ENCODE results near the gene DHX15.

DHX15 gene

GRCh38 chr4:24535399-24535798, 49.0 kb downstream of the DHX15 start:
- H3K4me1 ChIP-seq (ENCODE audit: control insufficient read depth, low read length) = no peaks in the 10 kb centered on the region
- peaks cover 72% of the 10 kb centered on the region for H3K79me2 ChIP-seq (ENCODE audit: control insufficient read depth, low read length)
- peaks cover 95% of the 10 kb centered on the region for H3K36me3 ChIP-seq (ENCODE audit: control insufficient read depth, low read length)
- no peaks in the 10 kb centered on the region for H3K27me3 ChIP-seq (ENCODE audit: control insufficient read depth, low read length)
- no peaks in the 10 kb centered on the region for H3K9me3 ChIP-seq (ENCODE audit: control insufficient read depth, insufficient read depth, low read length)
- no peak overlapping the region for H3K27ac ChIP-seq (ENCODE audit: low read depth, low read length)
- peaks cover 4% of the 10 kb centered on the region; the same call in 1 of the 2 replicates for H3F3A ChIP-seq (ENCODE audit: control insufficient read depth, insufficient read depth)
- H3K9me2 ChIP-seq (replicated peaks; ENCODE audit: control insufficient read depth, low read length) = no peaks in the 10 kb centered on the region
- peaks cover 13% of the 10 kb centered on the region; the same call in 1 of the 2 replicates for H4K20me1 ChIP-seq (ENCODE audit: control insufficient read depth, insufficient read depth, low read depth, low read length)
- H3K4me2 ChIP-seq (ENCODE audit: low read length) = no peak overlapping the region
- no peak for TF ChIP-seq EZH2phosphoT487 (IDR thresholded peaks at IDR 0.05; ENCODE audit: borderline replicate concordance, low read length)
- no peak for TF ChIP-seq CTCF (IDR thresholded peaks at IDR 0.05; ENCODE audit: low read depth, low read length, poor library complexity, severe bottlenecking)
- no peak overlapping the region for H3K4me3 ChIP-seq (ENCODE audit: low read length)

- TF ChIP-seq CTCF (IDR thresholded peaks at IDR 0.05; ENCODE audit: low read depth, low read length, poor library complexity, severe bottlenecking) (no peak), EZH2phosphoT487 (IDR thresholded peaks at IDR 0.05; ENCODE audit: borderline replicate concordance, low read length) (no peak)
- Histone ChIP-seq H3K4me2 (ENCODE audit: low read length) (no peak overlapping the region), H3F3A (ENCODE audit: control insufficient read depth, insufficient read depth) (peaks cover 7% of the 10 kb centered on the region; the same call in 1 of the 2 replicates), H4K20me1 (ENCODE audit: control insufficient read depth, insufficient read depth, low read depth, low read length) (peaks cover 9% of the 10 kb centered on the region; the same call in 1 of the 2 replicates), H3K9me3 (ENCODE audit: control insufficient read depth, insufficient read depth, low read length) (no peaks in the 10 kb centered on the region), H3K9me2 (replicated peaks; ENCODE audit: control insufficient read depth, low read length) (no peaks in the 10 kb centered on the region), H3K27ac (ENCODE audit: low read depth, low read length) (no peak overlapping the region), H3K27me3 (ENCODE audit: control insufficient read depth, low read length) (no peaks in the 10 kb centered on the region), H3K36me3 (ENCODE audit: control insufficient read depth, low read length) (peaks cover 94% of the 10 kb centered on the region), H3K4me3 (ENCODE audit: low read length) (no peak overlapping the region), H3K79me2 (ENCODE audit: control insufficient read depth, low read length) (peaks cover 60% of the 10 kb centered on the region), H3K4me1 (ENCODE audit: control insufficient read depth, low read length) (no peaks in the 10 kb centered on the region)
Observed at GRCh38 chr4:24533364-24533763, 51.0 kb downstream of the DHX15 start.

- Histone ChIP-seq H3K36me3 (ENCODE audit: control insufficient read depth, low read length) (peaks cover 92% of the 10 kb centered on the region), H4K20me1 (ENCODE audit: control insufficient read depth, insufficient read depth, low read depth, low read length) (0 out of 2 replicates have a peak, but pooled peaks cover 3% of the 10 kb centered on the region), H3K79me2 (ENCODE audit: control insufficient read depth, low read length) (peaks cover 40% of the 10 kb centered on the region), H3K9me2 (replicated peaks; ENCODE audit: control insufficient read depth, low read length) (no peaks in the 10 kb centered on the region), H3K4me3 (ENCODE audit: low read length) (no peak overlapping the region), H3F3A (ENCODE audit: control insufficient read depth, insufficient read depth) (peaks cover 9% of the 10 kb centered on the region; the same call in 1 of the 2 replicates), H3K4me2 (ENCODE audit: low read length) (no peak overlapping the region), H3K4me1 (ENCODE audit: control insufficient read depth, low read length) (no peaks in the 10 kb centered on the region), H3K27me3 (ENCODE audit: control insufficient read depth, low read length) (no peaks in the 10 kb centered on the region), H3K27ac (ENCODE audit: low read depth, low read length) (no peak overlapping the region), H3K9me3 (ENCODE audit: control insufficient read depth, insufficient read depth, low read length) (no peaks in the 10 kb centered on the region)
- TF ChIP-seq CTCF (IDR thresholded peaks at IDR 0.05; ENCODE audit: low read depth, low read length, poor library complexity, severe bottlenecking) (no peak), EZH2phosphoT487 (IDR thresholded peaks at IDR 0.05; ENCODE audit: borderline replicate concordance, low read length) (no peak)
Observed at GRCh38 chr4:24529555-24529954, 54.8 kb downstream of the DHX15 start.
